ENCODE results near the gene KCNRG. TPM values are rescaled to one million over a fixed set of nuclear protein-coding genes. Genes with fewer than 3 reads are reported as not detected.

KCNRG gene
- total RNA-seq, 2 donors from 2014 or later: 0.55 TPM; not detected in 1

GRCh38 chr13:49998714-49999624, 16.3 kb upstream of the KCNRG start:
- intact Hi-C loops (cut with DNase I): loop anchor here (5.0 kb wide), 2 partner anchors 83 to 128 kb away; no protein-coding TSS in a partner anchor

GRCh38 chr13:50001287-50001686, 14.0 kb upstream of the KCNRG start:
- intact Hi-C loops (cut with DNase I): no loop called here
- DNase-seq (no peak), ATAC-seq (no peak)

More at GRCh38 chr13:49998714-49999624, 16.3 kb upstream of the KCNRG start:
- ATAC-seq (no peak), DNase-seq (no peak)

GRCh38 chr13:50006426-50007135, 8.7 kb upstream of the KCNRG start:
- ATAC-seq (no peak), DNase-seq (no peak)
- intact Hi-C loops (cut with DNase I): no loop called here

- no peak for ATAC-seq
- intact Hi-C loops (cut with DNase I): no loop called here
- DNase-seq: no peak
These were observed 3.8 kb upstream of the KCNRG start for GRCh38 chr13:50011461-50011860.

GRCh38 chr13:50012396-50013169, 2.7 kb upstream of the KCNRG start:
- ATAC-seq: no peak
- intact Hi-C loops (cut with DNase I): no loop called here
- DNase-seq: no peak

GRCh38 chr13:50014386-50014785, 858 bp upstream of the KCNRG start:
- intact Hi-C loops (cut with DNase I): no loop called here
- no peak for ATAC-seq

GRCh38 chr13:50015750-50016149, 506 bp downstream of the KCNRG start:
- DNase-seq (no peak), ATAC-seq (no peak)
- intact Hi-C loops (cut with DNase I): no loop called here

More at GRCh38 chr13:50014386-50014785, 858 bp upstream of the KCNRG start:
- no peak for DNase-seq

GRCh38 chr13:50016444-50016843, 1.2 kb downstream of the KCNRG start:
- intact Hi-C loops (cut with DNase I): no loop called here
- ATAC-seq (peak; percentile 30 to 55), DNase-seq (no peak)

GRCh38 chr13:50017819-50018218, 2.6 kb downstream of the KCNRG start:
- DNase-seq (no peak), ATAC-seq (peak; percentile 28 to 51)
- intact Hi-C loops (cut with DNase I): no loop called here

- intact Hi-C loops (cut with DNase I): no loop called here
- ATAC-seq: no peak
- no peak for DNase-seq
These were observed 10.2 kb downstream of the KCNRG start for GRCh38 chr13:50025436-50025835.

GRCh38 chr13:50026788-50027473, 11.7 kb downstream of the KCNRG start:
- DNase-seq (no peak), ATAC-seq (no peak)
- intact Hi-C loops (cut with DNase I): no loop called here

- intact Hi-C loops (cut with DNase I): no loop called here
- ATAC-seq: no peak
- DNase-seq: no peak
These were observed 15.1 kb downstream of the KCNRG start for GRCh38 chr13:50030315-50030714.

- DNase-seq: no peak
- intact Hi-C loops (cut with DNase I): no loop called here
- ATAC-seq: no peak
These were observed 18.5 kb downstream of the KCNRG start for GRCh38 chr13:50033725-50034124.

GRCh38 chr13:50037788-50038187, 22.5 kb downstream of the KCNRG start:
- intact Hi-C loops (cut with DNase I): no loop called here
- DNase-seq (no peak), ATAC-seq (no peak)

- intact Hi-C loops (cut with DNase I): no loop called here
These were observed 23.0 kb downstream of the KCNRG start for GRCh38 chr13:50038266-50038665.

GRCh38 chr13:50052478-50052877, 37.2 kb downstream of the KCNRG start:
- intact Hi-C loops (cut with DNase I): no loop called here
- DNase-seq (no peak), ATAC-seq (no peak)

More at GRCh38 chr13:50038266-50038665, 23.0 kb downstream of the KCNRG start:
- no peak for DNase-seq
- ATAC-seq: no peak

GRCh38 chr13:50053844-50054243, 38.6 kb downstream of the KCNRG start:
- DNase-seq: no peak
- intact Hi-C loops (cut with DNase I): no loop called here
- ATAC-seq: no peak

GRCh38 chr13:50055454-50055853, 40.2 kb downstream of the KCNRG start:
- intact Hi-C loops (cut with DNase I): no loop called here
- ATAC-seq (no peak), DNase-seq (no peak)

- no peak for ATAC-seq
- no peak for DNase-seq
- intact Hi-C loops (cut with DNase I): no loop called here
These were observed 45.5 kb downstream of the KCNRG start for GRCh38 chr13:50060718-50061117.

Measured in left cardiac atrium (tissue), 4 donors.